IMR-90 (cell line): ENCODE measurements around the gene WASL. TPM values are rescaled to one million over a fixed set of nuclear protein-coding genes. Genes with fewer than 3 reads are reported as not detected.

Experiments
- ATAC-seq: fragments of 200-7000 bp; cut with Tn5 transposase; 2 replicates; pipeline ENCODE4 v1.9.1; 2020; ENCODE audit warnings: low read depth, mild to moderate bottlenecking, moderate library complexity
- BruUV-seq: library from RNA; stranded (reverse); fragments of 400-500 nt; replicated peaks from 2 replicates; lab custom pipeline; 2021; lab: Mats Ljungman, UMichigan
- CTCF ChIA-PET: fragments of 300-600 bp; formaldehyde crosslinking; extraction: SDS; loops from one replicate; lab custom pipeline; 2021; ENCODE audit warnings: antibody characterized with exemption; lab: Yijun Ruan, JAX
- POLR2A ChIA-PET: fragments of 300-600 bp; sonication (Branson Sonifier 250); formaldehyde crosslinking; loops from one replicate; lab custom pipeline; 2022; ENCODE audit warnings: antibody characterized with exemption; ENCODE audit not compliant: unreplicated experiment; lab: Charles Lee
- DNase-seq: peaks from one replicate; pipeline ENCODE4 v3.0.0; 2013
- H2AFZ ChIP-seq: replicated peaks from 2 replicates; pipeline ENCODE3; 2013; ENCODE audit warnings: low read length, mild to moderate bottlenecking; ENCODE audit not compliant: poor library complexity
- H2AK5ac ChIP-seq: 2 replicates; pipeline ENCODE4 v1.6.1; 2013; ENCODE audit warnings: low read depth, low read length, inconsistent platforms
- H2AK9ac ChIP-seq: replicated peaks from 2 replicates; pipeline ENCODE3; 2013; ENCODE audit warnings: mild to moderate bottlenecking, low read depth, low read length, moderate library complexity; ENCODE audit not compliant: poor library complexity
- H2BK120ac ChIP-seq: 2 replicates; pipeline ENCODE4 v1.6.1; 2013; ENCODE audit warnings: low read depth, low read length, inconsistent platforms
- H2BK15ac ChIP-seq: 3 replicates; pipeline ENCODE4 v1.6.1; 2013; ENCODE audit warnings: low read depth, low read length, inconsistent platforms
- H2BK20ac ChIP-seq: 2 replicates; pipeline ENCODE4 v1.6.1; 2013; ENCODE audit warnings: low read depth, mild to moderate bottlenecking, inconsistent platforms, low read length, moderate library complexity
- H2BK5ac ChIP-seq: 2 replicates; pipeline ENCODE4 v1.6.1; 2013; ENCODE audit warnings: mild to moderate bottlenecking, low read depth, low read length, inconsistent platforms; ENCODE audit not compliant: poor library complexity, severe bottlenecking
- H3K14ac ChIP-seq: replicated peaks from 2 replicates; pipeline ENCODE4 v1.6.1; 2013; ENCODE audit warnings: low read depth, low read length, inconsistent platforms
- H3K18ac ChIP-seq: 2 replicates; pipeline ENCODE4 v1.6.1; 2013; ENCODE audit warnings: low read depth, low read length, control low read depth
- H3K23ac ChIP-seq: 2 replicates; pipeline ENCODE4 v1.6.1; 2013; ENCODE audit warnings: low read depth, low read length, inconsistent platforms
- H3K27ac ChIP-seq: 2 replicates; pipeline ENCODE4 v1.5.1; 2013; ENCODE audit warnings: mild to moderate bottlenecking, control low read depth, low read length; ENCODE audit not compliant: insufficient read depth
- H3K27me3 ChIP-seq: 2 replicates; pipeline ENCODE4 v1.6.1; 2013; ENCODE audit warnings: low read length; ENCODE audit not compliant: control insufficient read depth, insufficient read depth
- H3K36me3 ChIP-seq: 2 replicates; pipeline ENCODE4 v1.6.1; 2013; ENCODE audit warnings: low read length, mixed read lengths; ENCODE audit not compliant: control insufficient read depth, insufficient read depth
- H3K4ac ChIP-seq: 2 replicates; pipeline ENCODE4 v1.6.1; 2013; ENCODE audit warnings: low read depth, low read length, inconsistent platforms
- H3K4me1 ChIP-seq: 2 replicates; pipeline ENCODE4 v1.6.1; 2013; ENCODE audit warnings: low read length, mixed read lengths; ENCODE audit not compliant: control insufficient read depth, insufficient read depth
- H3K4me2 ChIP-seq: 2 replicates; pipeline ENCODE4 v1.6.1; 2013; ENCODE audit warnings: low read depth, mild to moderate bottlenecking, control low read depth, low read length, moderate library complexity
- H3K4me3 ChIP-seq: 2 replicates; pipeline ENCODE4 v1.5.1; 2013; ENCODE audit warnings: low read depth, mild to moderate bottlenecking, control low read depth, low read length, moderate library complexity; ENCODE audit not compliant: insufficient read depth
- H3K56ac ChIP-seq: 2 replicates; pipeline ENCODE4 v1.6.1; 2013; ENCODE audit warnings: low read length, inconsistent platforms; ENCODE audit not compliant: insufficient read depth; ENCODE audit errors: extremely low read depth
- H3K79me1 ChIP-seq, 2 experiments: 2 replicates each; pipeline ENCODE4 v1.6.1; 2013; ENCODE audit warnings: low read length in 2 of 2, inconsistent platforms in 1 of 2, low read depth in 1 of 2
- H3K9ac ChIP-seq: 2 replicates; pipeline ENCODE4 v1.6.1; 2013; ENCODE audit warnings: low read depth, low read length, control low read depth
- H3K9me1 ChIP-seq: 2 replicates; pipeline ENCODE4 v1.6.1; 2013; ENCODE audit warnings: low read length, inconsistent platforms; ENCODE audit not compliant: insufficient read depth
- H3K9me3 ChIP-seq: 2 replicates; pipeline ENCODE4 v1.6.1; 2013; ENCODE audit warnings: low read length; ENCODE audit not compliant: control insufficient read depth, insufficient read depth
- H4K20me1 ChIP-seq: 2 replicates; pipeline ENCODE4 v1.6.1; 2013; ENCODE audit warnings: low read length, inconsistent platforms; ENCODE audit not compliant: insufficient read depth
- H4K5ac ChIP-seq: 2 replicates; pipeline ENCODE4 v1.6.1; 2013; ENCODE audit warnings: mild to moderate bottlenecking, low read depth, low read length, control low read depth
- H4K8ac ChIP-seq, 2 experiments: 2 replicates each; pipeline ENCODE4 v1.6.1; 2013; ENCODE audit warnings: low read depth in 2 of 2, low read length in 2 of 2, control low read depth in 1 of 2, inconsistent platforms in 1 of 2
- H4K91ac ChIP-seq: 2 replicates; pipeline ENCODE4 v1.6.1; 2013; ENCODE audit warnings: low read depth, low read length, inconsistent platforms; ENCODE audit not compliant: insufficient read depth
- FOS ChIP-seq: fragments of 150-350 bp; IDR thresholded peaks from 2 replicates; pipeline ENCODE4 v1.6.1; 2016; ENCODE audit warnings: low read depth, low read length
- MAFK ChIP-seq: IDR thresholded peaks from 2 replicates; pipeline ENCODE4 v1.6.1; 2012; ENCODE audit warnings: low read depth, low read length, improper control_type of control experiment
- MAZ ChIP-seq: IDR thresholded peaks from 2 replicates; pipeline ENCODE4 v1.6.1; 2012; ENCODE audit warnings: low read depth, mild to moderate bottlenecking, low read length, improper control_type of control experiment, moderate library complexity, borderline replicate concordance
- POLR2A ChIP-seq: IDR thresholded peaks from 2 replicates; pipeline ENCODE4 v1.6.1; 2012; ENCODE audit warnings: mild to moderate bottlenecking, low read depth, low read length
- RAD21 ChIP-seq: IDR thresholded peaks from 2 replicates; pipeline ENCODE4 v1.6.1; 2012; ENCODE audit warnings: low read length, improper control_type of control experiment
- USF2 ChIP-seq: fragments of 150-350 bp; IDR thresholded peaks from 2 replicates; pipeline ENCODE4 v1.6.1; 2017; ENCODE audit warnings: mild to moderate bottlenecking, antibody characterized with exemption, low read length, low read depth
- WGBS, 2 experiments: methylation state at CpG; one replicate each; pipeline versions ENCODE4 v1.1.5 to v1.1.7; 2013; ENCODE audit warnings: missing lambda C conversion rate in 2 of 2; ENCODE audit not compliant: insufficient read length in 1 of 2; ENCODE audit errors: extremely low coverage in 2 of 2; 5-methylcytosine and 5-hydroxymethylcytosine counted together
- dilution Hi-C: fragments of 300-500 bp; cut with HindIII; formaldehyde crosslinking; loops from one replicate; pipeline ENCODE4 v1.14.3; 2018; ENCODE audit warnings: low sequenced_read_pairs; ENCODE audit not compliant: unreplicated experiment
- in situ Hi-C: fragments of 300-500 bp; cut with MboI; formaldehyde crosslinking; loops from 3 replicates; pipeline ENCODE4 v1.14.3; 2019; ENCODE audit warnings: low sequenced_read_pairs, inconsistent platforms, mixed read lengths
- intact Hi-C: fragments of 100-400 bp; cut with micrococcal nuclease; formaldehyde crosslinking; loops from 2 replicates; pipeline ENCODE4 v1.10.0; 2022
- polyA plus RNA-seq, 3 experiments: library from polyadenylated mRNA; depleted of rRNA; stranded (reverse); fragments of >200 nt; gene quantifications; 2 replicates each; pipeline ENCODE4 v1.2.3, GENCODE V29; 2012; ENCODE audit warnings: low replicate concordance in 1 of 3
- total RNA-seq: library from RNA; depleted of rRNA; stranded (reverse); fragments of >200 nt; gene quantifications from 2 replicates; pipeline ENCODE4 v1.2.3, GENCODE V29; 2012
- TF ChIP-seq, protein P1 (sequence below): conservative IDR thresholded peaks from 2 replicates; pipeline ENCODE4 v1.5.1; 2012; ENCODE audit warnings: mild to moderate bottlenecking, low read depth, low read length, improper control_type of control experiment

Gene WASL
- total and polyA plus RNA-seq, 2 of the 4 experiments (the other 2 are of a cell fraction): 2.3 to 7.9 TPM

DNA sequence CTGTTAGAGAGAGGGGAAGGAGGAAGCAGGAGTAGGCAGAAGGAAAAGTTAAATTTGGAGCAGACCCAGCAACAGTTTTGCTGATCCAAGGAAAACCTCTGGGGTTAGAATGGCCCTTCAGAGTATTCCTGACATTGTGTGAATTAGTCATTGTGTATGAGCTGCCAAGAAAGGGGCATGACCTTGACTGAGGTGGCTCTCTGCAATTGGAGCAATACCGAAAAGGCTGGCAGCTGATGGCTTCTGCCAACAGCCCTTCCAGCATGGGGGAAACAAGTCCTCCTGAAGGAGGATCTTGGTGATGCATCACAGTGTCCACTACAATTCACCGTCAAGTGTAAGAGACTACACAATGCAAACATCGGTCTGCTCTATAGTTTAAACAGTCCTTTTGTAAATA, 20.6 kb upstream of the WASL start:
- no peak overlapping the region for H3K56ac ChIP-seq
- H3K23ac ChIP-seq: no peak overlapping the region
- no peak overlapping the region for H3K14ac ChIP-seq
- H3K18ac ChIP-seq: no peak overlapping the region
- no peak overlapping the region for H3K4me2 ChIP-seq
- ChIA-PET CTCF (interaction anchor here (0.6 to 0.8 kb wide), 2 partner anchors 60 to 493 kb away, joined by 3 read pairs; no protein-coding TSS in a partner anchor), POLR2A (no interaction called here)
- H4K8ac ChIP-seq: no peak overlapping the region
- H3K4me3 ChIP-seq: no peak overlapping the region
- no peaks in the 10 kb centered on the region for H3K79me1 ChIP-seq
- H3K4ac ChIP-seq: no peak overlapping the region
- no peak overlapping the region for H3K27ac ChIP-seq
- no peak overlapping the region for H2BK15ac ChIP-seq
- no peak overlapping the region for H2BK120ac ChIP-seq
- no peaks in the 10 kb centered on the region for H3K4me1 ChIP-seq
- BruUV-seq: no TSS peak
- intact Hi-C loops (no loop called here), in situ Hi-C loops (no loop called here), dilution Hi-C loops (no loop called here)
- H3K36me3 ChIP-seq: no peaks in the 10 kb centered on the region
- H3K27me3 ChIP-seq: no peaks in the 10 kb centered on the region; the same call in 1 of the 2 replicates
- H4K5ac ChIP-seq: no peak overlapping the region
- H3K9ac ChIP-seq: no peak overlapping the region
- no peaks in the 10 kb centered on the region for H4K20me1 ChIP-seq
- no peaks in the 10 kb centered on the region for H3K9me3 ChIP-seq
- DNase-seq (peak; percentile 5), ATAC-seq (no peak)
- H3K9me1 ChIP-seq: no peaks in the 10 kb centered on the region
- H2AK9ac ChIP-seq: no peak overlapping the region
- no CpG with 5 or more reads among the region's 3 CpGs for WGBS, 2 experiments
- H2BK5ac ChIP-seq: no peak overlapping the region
- no peak overlapping the region for H4K91ac ChIP-seq
- TF ChIP-seq FOS (no peak), MAFK (no peak), USF2 (no peak), MAZ (no peak), RAD21 (no peak), POLR2A (no peak)
- TF ChIP-seq, protein P1, sequence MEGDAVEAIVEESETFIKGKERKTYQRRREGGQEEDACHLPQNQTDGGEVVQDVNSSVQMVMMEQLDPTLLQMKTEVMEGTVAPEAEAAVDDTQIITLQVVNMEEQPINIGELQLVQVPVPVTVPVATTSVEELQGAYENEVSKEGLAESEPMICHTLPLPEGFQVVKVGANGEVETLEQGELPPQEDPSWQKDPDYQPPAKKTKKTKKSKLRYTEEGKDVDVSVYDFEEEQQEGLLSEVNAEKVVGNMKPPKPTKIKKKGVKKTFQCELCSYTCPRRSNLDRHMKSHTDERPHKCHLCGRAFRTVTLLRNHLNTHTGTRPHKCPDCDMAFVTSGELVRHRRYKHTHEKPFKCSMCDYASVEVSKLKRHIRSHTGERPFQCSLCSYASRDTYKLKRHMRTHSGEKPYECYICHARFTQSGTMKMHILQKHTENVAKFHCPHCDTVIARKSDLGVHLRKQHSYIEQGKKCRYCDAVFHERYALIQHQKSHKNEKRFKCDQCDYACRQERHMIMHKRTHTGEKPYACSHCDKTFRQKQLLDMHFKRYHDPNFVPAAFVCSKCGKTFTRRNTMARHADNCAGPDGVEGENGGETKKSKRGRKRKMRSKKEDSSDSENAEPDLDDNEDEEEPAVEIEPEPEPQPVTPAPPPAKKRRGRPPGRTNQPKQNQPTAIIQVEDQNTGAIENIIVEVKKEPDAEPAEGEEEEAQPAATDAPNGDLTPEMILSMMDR: no peak
- no peak overlapping the region for H2AK5ac ChIP-seq
- H2BK20ac ChIP-seq: no peak overlapping the region
- no peak overlapping the region for H2AFZ ChIP-seq
